IMR-90 (cell line): Measurements from ENCODE around the gene KDM2B. TPM values are rescaled to one million over a fixed set of nuclear protein-coding genes. Genes with fewer than 3 reads are reported as not detected.

ENCODE experiments used
- ATAC-seq: fragments of 200-7000 bp; cut with Tn5 transposase; 2 replicates; pipeline ENCODE4 v1.9.1; 2020; ENCODE audit warnings: low read depth, mild to moderate bottlenecking, moderate library complexity
- BruUV-seq: library from RNA; stranded (reverse); fragments of 400-500 nt; replicated peaks from 2 replicates; lab custom pipeline; 2021; lab: Mats Ljungman, UMichigan
- CTCF ChIA-PET: fragments of 300-600 bp; formaldehyde crosslinking; extraction: SDS; loops from one replicate; lab custom pipeline; 2021; ENCODE audit warnings: antibody characterized with exemption; lab: Yijun Ruan, JAX
- POLR2A ChIA-PET: fragments of 300-600 bp; sonication (Branson Sonifier 250); formaldehyde crosslinking; loops from one replicate; lab custom pipeline; 2022; ENCODE audit warnings: antibody characterized with exemption; ENCODE audit not compliant: unreplicated experiment; lab: Charles Lee
- DNase-seq: peaks from one replicate; pipeline ENCODE4 v3.0.0; 2013
- H2AFZ ChIP-seq: replicated peaks from 2 replicates; pipeline ENCODE3; 2013; ENCODE audit warnings: low read length, mild to moderate bottlenecking; ENCODE audit not compliant: poor library complexity
- H2AK5ac ChIP-seq: 2 replicates; pipeline ENCODE4 v1.6.1; 2013; ENCODE audit warnings: low read depth, low read length, inconsistent platforms
- H2AK9ac ChIP-seq: replicated peaks from 2 replicates; pipeline ENCODE3; 2013; ENCODE audit warnings: mild to moderate bottlenecking, low read depth, low read length, moderate library complexity; ENCODE audit not compliant: poor library complexity
- H2BK120ac ChIP-seq: 2 replicates; pipeline ENCODE4 v1.6.1; 2013; ENCODE audit warnings: low read depth, low read length, inconsistent platforms
- H2BK15ac ChIP-seq: 3 replicates; pipeline ENCODE4 v1.6.1; 2013; ENCODE audit warnings: low read depth, low read length, inconsistent platforms
- H2BK20ac ChIP-seq: 2 replicates; pipeline ENCODE4 v1.6.1; 2013; ENCODE audit warnings: low read depth, mild to moderate bottlenecking, inconsistent platforms, low read length, moderate library complexity
- H2BK5ac ChIP-seq: 2 replicates; pipeline ENCODE4 v1.6.1; 2013; ENCODE audit warnings: mild to moderate bottlenecking, low read depth, low read length, inconsistent platforms; ENCODE audit not compliant: poor library complexity, severe bottlenecking
- H3K14ac ChIP-seq: replicated peaks from 2 replicates; pipeline ENCODE4 v1.6.1; 2013; ENCODE audit warnings: low read depth, low read length, inconsistent platforms
- H3K18ac ChIP-seq: 2 replicates; pipeline ENCODE4 v1.6.1; 2013; ENCODE audit warnings: low read depth, low read length, control low read depth
- H3K23ac ChIP-seq: 2 replicates; pipeline ENCODE4 v1.6.1; 2013; ENCODE audit warnings: low read depth, low read length, inconsistent platforms
- H3K27ac ChIP-seq: 2 replicates; pipeline ENCODE4 v1.5.1; 2013; ENCODE audit warnings: mild to moderate bottlenecking, control low read depth, low read length; ENCODE audit not compliant: insufficient read depth
- H3K27me3 ChIP-seq: 2 replicates; pipeline ENCODE4 v1.6.1; 2013; ENCODE audit warnings: low read length; ENCODE audit not compliant: control insufficient read depth, insufficient read depth
- H3K36me3 ChIP-seq: 2 replicates; pipeline ENCODE4 v1.6.1; 2013; ENCODE audit warnings: low read length, mixed read lengths; ENCODE audit not compliant: control insufficient read depth, insufficient read depth
- H3K4ac ChIP-seq: 2 replicates; pipeline ENCODE4 v1.6.1; 2013; ENCODE audit warnings: low read depth, low read length, inconsistent platforms
- H3K4me1 ChIP-seq: 2 replicates; pipeline ENCODE4 v1.6.1; 2013; ENCODE audit warnings: low read length, mixed read lengths; ENCODE audit not compliant: control insufficient read depth, insufficient read depth
- H3K4me2 ChIP-seq: 2 replicates; pipeline ENCODE4 v1.6.1; 2013; ENCODE audit warnings: low read depth, mild to moderate bottlenecking, control low read depth, low read length, moderate library complexity
- H3K4me3 ChIP-seq: 2 replicates; pipeline ENCODE4 v1.5.1; 2013; ENCODE audit warnings: low read depth, mild to moderate bottlenecking, control low read depth, low read length, moderate library complexity; ENCODE audit not compliant: insufficient read depth
- H3K56ac ChIP-seq: 2 replicates; pipeline ENCODE4 v1.6.1; 2013; ENCODE audit warnings: low read length, inconsistent platforms; ENCODE audit not compliant: insufficient read depth; ENCODE audit errors: extremely low read depth
- H3K79me1 ChIP-seq, 2 experiments: 2 replicates each; pipeline ENCODE4 v1.6.1; 2013; ENCODE audit warnings: low read length in 2 of 2, inconsistent platforms in 1 of 2, low read depth in 1 of 2
- H3K9ac ChIP-seq: 2 replicates; pipeline ENCODE4 v1.6.1; 2013; ENCODE audit warnings: low read depth, low read length, control low read depth
- H3K9me1 ChIP-seq: 2 replicates; pipeline ENCODE4 v1.6.1; 2013; ENCODE audit warnings: low read length, inconsistent platforms; ENCODE audit not compliant: insufficient read depth
- H3K9me3 ChIP-seq: 2 replicates; pipeline ENCODE4 v1.6.1; 2013; ENCODE audit warnings: low read length; ENCODE audit not compliant: control insufficient read depth, insufficient read depth
- H4K20me1 ChIP-seq: 2 replicates; pipeline ENCODE4 v1.6.1; 2013; ENCODE audit warnings: low read length, inconsistent platforms; ENCODE audit not compliant: insufficient read depth
- H4K5ac ChIP-seq: 2 replicates; pipeline ENCODE4 v1.6.1; 2013; ENCODE audit warnings: mild to moderate bottlenecking, low read depth, low read length, control low read depth
- H4K8ac ChIP-seq, 2 experiments: 2 replicates each; pipeline ENCODE4 v1.6.1; 2013; ENCODE audit warnings: low read depth in 2 of 2, low read length in 2 of 2, control low read depth in 1 of 2, inconsistent platforms in 1 of 2
- H4K91ac ChIP-seq: 2 replicates; pipeline ENCODE4 v1.6.1; 2013; ENCODE audit warnings: low read depth, low read length, inconsistent platforms; ENCODE audit not compliant: insufficient read depth
- CEBPB ChIP-seq: IDR thresholded peaks from 2 replicates; pipeline ENCODE4 v1.6.1; 2012; ENCODE audit warnings: low read depth, low read length, improper control_type of control experiment
- CTCF ChIP-seq: conservative IDR thresholded peaks from 2 replicates; pipeline ENCODE4 v1.5.1; 2012; ENCODE audit warnings: mild to moderate bottlenecking, low read depth, low read length, improper control_type of control experiment
- ELK1 ChIP-seq: fragments of 150-350 bp; IDR thresholded peaks from 2 replicates; pipeline ENCODE4 v1.6.1; 2016; ENCODE audit warnings: low read depth, mild to moderate bottlenecking, low read length, moderate library complexity, borderline replicate concordance
- FOS ChIP-seq: fragments of 150-350 bp; IDR thresholded peaks from 2 replicates; pipeline ENCODE4 v1.6.1; 2016; ENCODE audit warnings: low read depth, low read length
- NFE2L2 ChIP-seq: fragments of 150-350 bp; IDR thresholded peaks from 2 replicates; pipeline ENCODE4 v1.6.1; 2016; ENCODE audit warnings: low read depth, mild to moderate bottlenecking, low read length
- RCOR1 ChIP-seq: IDR thresholded peaks from 2 replicates; pipeline ENCODE4 v1.6.1; 2012; ENCODE audit warnings: mild to moderate bottlenecking, low read length, improper control_type of control experiment; ENCODE audit not compliant: insufficient replicate concordance
- RFX5 ChIP-seq: IDR thresholded peaks from 2 replicates; pipeline ENCODE4 v1.8.0; 2012; ENCODE audit warnings: low read depth, mild to moderate bottlenecking, low read length, moderate library complexity
- SMC3 ChIP-seq: fragments of 150-350 bp; IDR thresholded peaks from 2 replicates; pipeline ENCODE4 v1.6.1; 2016; ENCODE audit warnings: low read depth, mild to moderate bottlenecking, antibody characterized with exemption, low read length, moderate library complexity
- USF2 ChIP-seq: fragments of 150-350 bp; IDR thresholded peaks from 2 replicates; pipeline ENCODE4 v1.6.1; 2017; ENCODE audit warnings: mild to moderate bottlenecking, antibody characterized with exemption, low read length, low read depth
- WGBS, 2 experiments: methylation state at CpG; one replicate each; pipeline versions ENCODE4 v1.1.5 to v1.1.7; 2013; ENCODE audit warnings: missing lambda C conversion rate in 2 of 2; ENCODE audit not compliant: insufficient read length in 1 of 2; ENCODE audit errors: extremely low coverage in 2 of 2; 5-methylcytosine and 5-hydroxymethylcytosine counted together
- dilution Hi-C: fragments of 300-500 bp; cut with HindIII; formaldehyde crosslinking; loops from one replicate; pipeline ENCODE4 v1.14.3; 2018; ENCODE audit warnings: low sequenced_read_pairs; ENCODE audit not compliant: unreplicated experiment
- in situ Hi-C: fragments of 300-500 bp; cut with MboI; formaldehyde crosslinking; loops from 3 replicates; pipeline ENCODE4 v1.14.3; 2019; ENCODE audit warnings: low sequenced_read_pairs, inconsistent platforms, mixed read lengths
- intact Hi-C: fragments of 100-400 bp; cut with micrococcal nuclease; formaldehyde crosslinking; loops from 2 replicates; pipeline ENCODE4 v1.10.0; 2022
- polyA plus RNA-seq, 3 experiments: library from polyadenylated mRNA; depleted of rRNA; stranded (reverse); fragments of >200 nt; gene quantifications; 2 replicates each; pipeline ENCODE4 v1.2.3, GENCODE V29; 2012; ENCODE audit warnings: low replicate concordance in 1 of 3
- total RNA-seq: library from RNA; depleted of rRNA; stranded (reverse); fragments of >200 nt; gene quantifications from 2 replicates; pipeline ENCODE4 v1.2.3, GENCODE V29; 2012

Gene KDM2B
- total and polyA plus RNA-seq, 2 of the 4 experiments (the other 2 are of a cell fraction) = 22.6 to 24.2 TPM

GRCh38 chr12:121603581-121603980 is 22.8 kb upstream of the KDM2B start:
- Histone ChIP-seq H3K36me3 (no peaks in the 10 kb centered on the region), H2AK9ac (no peak overlapping the region), H3K27ac (no peak overlapping the region), H2BK15ac (no peak overlapping the region), H3K18ac (no peak overlapping the region), H3K56ac (no peak overlapping the region), H4K5ac (no peak overlapping the region), H3K4me2 (no peak overlapping the region), H4K20me1 (no peaks in the 10 kb centered on the region), H3K79me1 (no peaks in the 10 kb centered on the region), H3K4me1 (no peaks in the 10 kb centered on the region), H4K8ac (no peak overlapping the region), H2BK20ac (no peak overlapping the region), H2AK5ac (no peak overlapping the region), H3K9me1 (no peaks in the 10 kb centered on the region), H2BK120ac (no peak overlapping the region), H3K14ac (no peak overlapping the region), H3K9ac (no peak overlapping the region), H3K23ac (no peak overlapping the region), H3K27me3 (no peaks in the 10 kb centered on the region), H2BK5ac (no peak overlapping the region), H3K4ac (no peak overlapping the region), H3K4me3 (no peak overlapping the region), H4K91ac (no peak overlapping the region), H3K9me3 (no peaks in the 10 kb centered on the region), H2AFZ (no peak overlapping the region)
- in situ Hi-C loops = no loop called here
- intact Hi-C loops = no loop called here
- ChIA-PET POLR2A (no interaction called here), CTCF (no interaction called here)
- TF ChIP-seq FOS (no peak), ELK1 (no peak), USF2 (no peak), SMC3 (no peak), NFE2L2 (no peak), RFX5 (no peak), CEBPB (no peak), CTCF (no peak), RCOR1 (no peak)
- ATAC-seq (no peak), DNase-seq (no peak)
- 87% methylated on average over 3 of the region's 6 CpGs; no CpG with 5 or more reads in 1 of the 2 experiments for WGBS, 2 experiments
- no TSS peak for BruUV-seq
- dilution Hi-C loops = no loop called here
